ENCODE results near the gene BPIFB2. TPM values are rescaled to one million over a fixed set of nuclear protein-coding genes. Genes with fewer than 3 reads are reported as not detected.

The BPIFB2 gene, protein sequence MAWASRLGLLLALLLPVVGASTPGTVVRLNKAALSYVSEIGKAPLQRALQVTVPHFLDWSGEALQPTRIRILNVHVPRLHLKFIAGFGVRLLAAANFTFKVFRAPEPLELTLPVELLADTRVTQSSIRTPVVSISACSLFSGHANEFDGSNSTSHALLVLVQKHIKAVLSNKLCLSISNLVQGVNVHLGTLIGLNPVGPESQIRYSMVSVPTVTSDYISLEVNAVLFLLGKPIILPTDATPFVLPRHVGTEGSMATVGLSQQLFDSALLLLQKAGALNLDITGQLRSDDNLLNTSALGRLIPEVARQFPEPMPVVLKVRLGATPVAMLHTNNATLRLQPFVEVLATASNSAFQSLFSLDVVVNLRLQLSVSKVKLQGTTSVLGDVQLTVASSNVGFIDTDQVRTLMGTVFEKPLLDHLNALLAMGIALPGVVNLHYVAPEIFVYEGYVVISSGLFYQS
- total RNA-seq = not detected in 2 replicates

DNA sequence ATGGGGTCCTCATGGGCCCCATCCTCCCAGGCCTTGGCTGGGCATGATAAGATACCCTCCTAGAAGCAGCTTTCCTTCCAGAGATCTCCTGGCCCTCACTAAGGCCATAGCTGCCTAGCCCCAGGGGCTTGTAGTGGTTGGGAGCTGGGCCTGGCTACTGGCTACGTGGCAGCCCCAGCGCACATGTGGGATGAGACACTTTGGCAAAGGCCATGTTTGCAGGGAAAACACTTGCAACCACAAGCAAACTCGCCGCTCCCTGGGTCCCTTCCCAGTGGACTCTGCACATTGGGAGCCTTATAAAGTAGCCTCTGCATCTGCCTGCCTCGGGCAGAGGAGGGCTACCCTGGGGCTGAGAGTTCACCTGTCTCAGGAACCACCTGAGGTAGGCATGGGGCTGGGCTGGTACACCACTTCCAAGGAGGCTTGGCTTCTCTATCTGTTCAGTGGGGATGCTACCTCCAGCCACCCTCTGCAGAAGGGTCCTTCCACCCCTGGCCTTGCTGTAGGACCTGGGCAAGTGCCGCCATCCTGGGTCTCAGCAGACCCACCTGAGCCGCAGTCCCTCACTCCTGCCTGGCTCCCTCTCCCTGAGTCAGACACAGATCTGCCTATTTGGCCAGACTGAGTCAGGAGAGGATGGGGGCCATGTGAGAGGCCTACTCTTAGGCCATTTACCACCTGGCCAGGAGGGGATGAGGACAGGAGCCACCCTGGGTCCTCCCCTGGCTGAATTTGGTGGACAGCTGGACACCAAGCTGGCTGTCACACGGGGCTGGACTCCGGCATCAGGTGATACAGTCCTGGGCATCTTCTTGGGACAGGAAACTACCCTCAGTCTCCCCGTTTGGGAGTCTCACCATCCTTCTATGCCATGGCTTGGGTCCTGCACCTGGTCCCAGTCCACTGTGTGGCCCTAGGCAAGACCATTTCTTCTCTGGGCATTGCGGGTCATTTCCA, at the start of gene BPIFB2:
Gene BPIFB2, plus strand, starts transcription at position 329 of the 960 bp plus-strand sequence. CDS start 871 bp downstream, outside the sequence.

DNA sequence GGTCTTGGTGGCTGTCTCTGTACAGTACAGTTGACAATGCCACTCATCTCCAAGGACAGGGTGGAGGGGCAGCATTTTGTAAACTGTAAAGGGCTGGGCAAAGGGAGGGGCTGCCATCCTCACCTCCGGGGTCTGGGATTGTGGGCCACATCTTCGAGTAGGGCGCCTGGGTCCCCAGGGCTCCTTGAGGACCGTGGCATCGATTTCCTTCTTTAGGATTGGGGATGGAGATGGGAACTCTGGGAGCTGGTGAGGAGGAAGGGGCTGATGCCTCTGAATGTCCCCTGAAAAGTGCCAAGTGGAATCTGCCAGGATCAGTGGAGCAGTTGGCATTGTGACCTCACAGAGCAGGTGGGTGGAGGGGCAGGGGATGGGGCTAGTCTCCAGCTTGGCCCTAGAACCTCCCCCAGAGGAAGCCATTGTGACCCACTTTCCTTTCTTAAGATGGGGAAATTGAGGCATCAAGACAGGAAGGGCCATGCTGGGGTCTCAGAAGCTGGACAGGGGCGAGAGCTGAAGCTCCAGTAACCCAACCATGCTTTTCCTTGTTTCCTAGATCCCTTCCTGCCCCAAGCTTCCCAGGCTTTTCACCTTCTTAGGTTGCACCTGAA, 3.3 kb upstream of the BPIFB2 start, which contains the start of gene SUN5:
Gene SUN5, minus strand, starts transcription at position 293 of the 611 bp plus-strand sequence. Its CDS starts 93 bp downstream, at position 200.

GRCh38 chr20:33031531-33031930, 24.0 kb downstream of the BPIFB2 start, which contains the start of gene BPIFB6:
BPIFB6 (plus strand) TSS chr20:33031648; CDS start chr20:33031648, 0 bp downstream.

GRCh38 chr20:33053291-33054106, 46.0 kb downstream of the BPIFB2 start, which contains the start of gene BPIFB3:
BPIFB3 (plus strand) TSS chr20:33053903; CDS start chr20:33055436, 1,533 bp downstream.

Other genes with a start within 250 kb of the BPIFB2 start
- 4.7 and 5.0 TPM in 2 replicates for gene DNMT3B, start 245.3 kb upstream of the BPIFB2 start, total RNA-seq
- 69.5 and 85.0 TPM in 2 replicates for gene MAPRE1, start 187.8 kb upstream of the BPIFB2 start, total RNA-seq
- not detected in 2 replicates for gene EFCAB8, start 148.8 kb upstream of the BPIFB2 start, total RNA-seq
- gene SUN5, start 3.3 kb upstream of the BPIFB2 start, total RNA-seq = not detected in 2 replicates
- not detected in 2 replicates for gene BPIFB6, start 23.9 kb downstream of the BPIFB2 start, total RNA-seq
- gene BPIFB3, start 46.2 kb downstream of the BPIFB2 start, total RNA-seq = not detected in 2 replicates
- gene BPIFB4, start 71.9 kb downstream of the BPIFB2 start, total RNA-seq = not detected in 2 replicates
- gene BPIFA2, start 160.5 kb downstream of the BPIFB2 start, total RNA-seq = not detected in 2 replicates
- not detected in 2 replicates for gene BPIFA3, start 209.6 kb downstream of the BPIFB2 start, total RNA-seq
- gene BPIFA1, start 228.3 kb downstream of the BPIFB2 start, total RNA-seq = not detected in 2 replicates